Retinal pigment epithelial cell (primary cell): ENCODE measurements around the gene SLC7A6.

Experiments
- DNase-seq: peaks from one replicate; pipeline ENCODE4 v3.0.0-alpha.2; 2010; ENCODE audit warnings: low read depth
- H3K4me3 ChIP-seq: 2 replicates; pipeline ENCODE4 v1.5.1; 2011; ENCODE audit warnings: mild to moderate bottlenecking, low read length, control low read depth, moderate library complexity
- TF ChIP-seq, protein P1 (sequence below): conservative IDR thresholded peaks from 2 replicates; pipeline ENCODE4 v1.5.1; 2011; ENCODE audit warnings: low read depth, low read length, control low read depth, inconsistent platforms

The SLC7A6 gene

DNA sequence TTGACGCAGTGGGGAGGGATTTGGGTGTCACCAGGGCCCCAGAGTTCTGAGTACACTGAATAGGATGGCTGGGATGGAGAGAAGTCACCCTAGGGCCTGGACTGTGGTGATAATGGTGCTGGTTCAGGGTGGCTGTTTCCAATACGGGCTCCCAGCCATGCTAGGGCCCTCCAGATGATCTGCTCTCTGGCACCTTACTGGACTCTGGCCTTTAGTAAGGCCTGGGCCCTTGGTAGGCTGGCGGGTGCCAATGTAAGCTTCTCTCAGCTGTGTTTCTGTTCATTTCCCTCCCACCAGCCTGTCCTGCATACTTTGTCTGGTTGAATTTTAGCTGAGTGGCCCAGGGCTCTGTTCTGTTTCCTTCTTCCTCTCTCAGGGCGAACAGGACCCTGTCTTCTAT, 16.4 kb upstream of the SLC7A6 start:
- no peak for DNase-seq
- TF ChIP-seq, protein P1, sequence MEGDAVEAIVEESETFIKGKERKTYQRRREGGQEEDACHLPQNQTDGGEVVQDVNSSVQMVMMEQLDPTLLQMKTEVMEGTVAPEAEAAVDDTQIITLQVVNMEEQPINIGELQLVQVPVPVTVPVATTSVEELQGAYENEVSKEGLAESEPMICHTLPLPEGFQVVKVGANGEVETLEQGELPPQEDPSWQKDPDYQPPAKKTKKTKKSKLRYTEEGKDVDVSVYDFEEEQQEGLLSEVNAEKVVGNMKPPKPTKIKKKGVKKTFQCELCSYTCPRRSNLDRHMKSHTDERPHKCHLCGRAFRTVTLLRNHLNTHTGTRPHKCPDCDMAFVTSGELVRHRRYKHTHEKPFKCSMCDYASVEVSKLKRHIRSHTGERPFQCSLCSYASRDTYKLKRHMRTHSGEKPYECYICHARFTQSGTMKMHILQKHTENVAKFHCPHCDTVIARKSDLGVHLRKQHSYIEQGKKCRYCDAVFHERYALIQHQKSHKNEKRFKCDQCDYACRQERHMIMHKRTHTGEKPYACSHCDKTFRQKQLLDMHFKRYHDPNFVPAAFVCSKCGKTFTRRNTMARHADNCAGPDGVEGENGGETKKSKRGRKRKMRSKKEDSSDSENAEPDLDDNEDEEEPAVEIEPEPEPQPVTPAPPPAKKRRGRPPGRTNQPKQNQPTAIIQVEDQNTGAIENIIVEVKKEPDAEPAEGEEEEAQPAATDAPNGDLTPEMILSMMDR = no peak
- H3K4me3 ChIP-seq = no peak overlapping the region

- no peak for DNase-seq
- no peak overlapping the region for H3K4me3 ChIP-seq
- TF ChIP-seq, protein P1 = no peak
Measured at GRCh38 chr16:68249371-68249770, 15.0 kb upstream of the SLC7A6 start.

DNA sequence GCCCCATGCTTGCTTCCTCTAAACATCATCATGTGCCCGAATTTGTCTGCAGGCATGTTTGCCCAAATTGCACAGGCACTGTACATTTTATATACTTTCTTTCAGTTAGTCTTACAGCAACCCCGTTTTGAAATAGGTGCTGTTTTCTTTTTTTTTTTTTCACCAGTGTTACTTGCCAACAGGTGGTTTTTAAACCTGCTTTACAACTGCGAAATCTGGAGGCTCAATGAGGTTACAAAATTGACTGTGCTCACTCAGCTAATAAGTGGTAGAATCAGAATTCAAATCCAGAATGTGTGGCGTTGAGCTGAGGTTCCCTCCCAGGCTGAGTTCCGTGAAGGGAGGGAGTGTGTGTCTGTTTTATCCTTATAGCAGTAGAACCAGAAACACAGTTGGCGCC, 13.4 kb upstream of the SLC7A6 start:
- TF ChIP-seq, protein P1 = no peak
- no peak for DNase-seq
- H3K4me3 ChIP-seq = no peak overlapping the region

- no peak overlapping the region for H3K4me3 ChIP-seq
- TF ChIP-seq, protein P1 = no peak
- no peak for DNase-seq
Measured at GRCh38 chr16:68251832-68252231, 12.5 kb upstream of the SLC7A6 start.

DNA sequence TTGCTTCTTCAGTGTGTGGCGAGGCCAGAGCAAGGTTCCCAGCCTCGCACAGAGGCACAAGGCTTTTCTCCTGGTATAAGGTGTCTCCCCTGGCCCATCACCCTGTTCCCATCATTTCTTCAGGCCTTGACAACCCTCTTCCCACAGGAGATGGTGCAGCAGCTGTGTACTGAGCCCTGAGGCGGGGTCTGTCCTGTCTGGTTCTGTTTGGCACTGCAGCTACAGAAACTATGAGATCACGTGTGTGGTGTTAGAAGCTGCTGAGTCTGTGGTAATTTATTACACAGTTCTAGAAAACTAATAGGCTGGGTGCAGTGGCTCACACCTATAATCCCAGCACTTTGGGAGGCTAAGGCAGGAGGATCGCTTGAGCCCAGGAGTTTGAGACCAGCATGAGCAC, 11.9 kb upstream of the SLC7A6 start:
- TF ChIP-seq, protein P1 = no peak
- no peak for DNase-seq
- H3K4me3 ChIP-seq = no peak overlapping the region

- TF ChIP-seq, protein P1 = no peak
- no peak for DNase-seq
- no peak overlapping the region for H3K4me3 ChIP-seq
Measured at GRCh38 chr16:68253721-68254120, 10.6 kb upstream of the SLC7A6 start.

- no peak overlapping the region for H3K4me3 ChIP-seq
- no peak for DNase-seq
- TF ChIP-seq, protein P1 = no peak
Measured at GRCh38 chr16:68255712-68256111, 8.6 kb upstream of the SLC7A6 start.
